HG03342 (cell line): ENCODE results near the gene ITPKB.
"Not testable (repeated sequence)": the region's sequence is repeated elsewhere in the genome, so short reads cannot be mapped to it uniquely, and the experiment has no call there.

Experiments
- ATAC-seq: cut with Tn5 transposase; IDR thresholded peaks from one replicate; pipeline ENCODE4 v1.9.1; 2021; ENCODE audit warnings: mild to moderate bottlenecking, moderate library complexity; ENCODE audit not compliant: unreplicated experiment

The ITPKB gene

DNA sequence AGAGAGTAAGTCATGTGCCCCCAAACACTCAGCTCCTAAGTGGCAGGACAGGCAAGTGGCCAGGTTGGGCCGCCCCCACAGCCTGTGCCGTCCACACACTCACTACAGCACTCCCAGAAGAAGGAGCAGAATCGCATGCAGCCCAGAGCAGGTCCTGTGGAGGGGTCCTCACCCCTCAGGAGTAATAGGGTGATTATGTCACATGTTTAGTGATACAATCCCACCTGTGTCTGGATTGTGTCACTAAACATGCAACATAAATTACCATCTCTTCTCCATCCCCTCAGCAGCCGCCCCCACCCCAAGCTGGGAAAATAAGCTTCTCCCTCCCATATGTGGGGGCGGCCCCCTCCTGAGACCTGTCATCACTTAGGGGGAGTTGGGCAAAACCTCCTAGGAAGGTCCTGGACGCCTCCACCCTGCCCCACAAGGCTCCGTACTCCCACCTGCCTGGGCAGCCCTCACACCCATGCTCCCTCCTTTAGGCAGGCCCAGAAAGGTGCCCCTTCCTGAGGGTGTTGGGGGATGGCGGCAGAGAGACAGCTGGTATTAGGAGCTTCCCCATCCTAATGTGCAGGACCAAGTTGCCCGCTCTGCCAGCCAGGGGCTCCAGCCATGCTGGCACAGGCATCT, 133.6 kb downstream of the ITPKB start:
- no peak for ATAC-seq

DNA sequence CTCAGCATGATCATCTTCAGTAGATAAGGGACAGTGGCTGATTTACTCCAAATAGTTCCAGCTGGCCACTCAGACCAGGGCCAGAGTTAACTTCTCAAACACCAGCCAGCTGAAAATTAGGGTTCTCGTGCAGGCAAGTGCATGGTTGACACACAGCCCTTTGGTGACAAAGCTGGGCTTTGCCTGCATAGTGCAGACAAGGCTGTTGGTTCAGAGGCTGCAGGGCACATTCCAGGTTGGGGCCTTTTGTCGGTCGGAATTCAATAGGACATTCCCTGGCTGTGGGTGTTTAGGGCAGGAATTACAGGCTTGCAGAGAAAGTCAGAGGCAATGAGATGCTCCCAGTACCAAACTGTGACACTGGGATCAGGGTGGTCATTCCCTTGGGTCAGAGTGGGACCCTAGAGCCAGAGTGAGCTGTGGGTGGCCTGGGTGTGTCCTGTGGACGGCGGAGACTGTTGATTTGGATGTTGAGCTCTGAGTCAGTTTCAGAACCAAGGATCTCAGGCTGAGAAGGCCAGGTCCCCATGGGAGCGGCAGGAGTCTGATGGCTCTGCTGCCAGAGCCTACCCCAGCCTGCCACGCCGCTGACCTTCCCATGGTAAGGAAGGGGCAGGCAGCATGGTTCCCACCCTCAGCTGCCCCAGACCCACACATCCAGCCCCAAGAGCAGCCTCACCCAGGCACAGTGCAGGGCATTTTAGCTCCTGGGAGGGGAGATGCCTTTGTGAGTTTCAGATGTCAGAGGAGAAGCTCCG, 134.3 kb downstream of the ITPKB start:
- no peak for ATAC-seq

DNA sequence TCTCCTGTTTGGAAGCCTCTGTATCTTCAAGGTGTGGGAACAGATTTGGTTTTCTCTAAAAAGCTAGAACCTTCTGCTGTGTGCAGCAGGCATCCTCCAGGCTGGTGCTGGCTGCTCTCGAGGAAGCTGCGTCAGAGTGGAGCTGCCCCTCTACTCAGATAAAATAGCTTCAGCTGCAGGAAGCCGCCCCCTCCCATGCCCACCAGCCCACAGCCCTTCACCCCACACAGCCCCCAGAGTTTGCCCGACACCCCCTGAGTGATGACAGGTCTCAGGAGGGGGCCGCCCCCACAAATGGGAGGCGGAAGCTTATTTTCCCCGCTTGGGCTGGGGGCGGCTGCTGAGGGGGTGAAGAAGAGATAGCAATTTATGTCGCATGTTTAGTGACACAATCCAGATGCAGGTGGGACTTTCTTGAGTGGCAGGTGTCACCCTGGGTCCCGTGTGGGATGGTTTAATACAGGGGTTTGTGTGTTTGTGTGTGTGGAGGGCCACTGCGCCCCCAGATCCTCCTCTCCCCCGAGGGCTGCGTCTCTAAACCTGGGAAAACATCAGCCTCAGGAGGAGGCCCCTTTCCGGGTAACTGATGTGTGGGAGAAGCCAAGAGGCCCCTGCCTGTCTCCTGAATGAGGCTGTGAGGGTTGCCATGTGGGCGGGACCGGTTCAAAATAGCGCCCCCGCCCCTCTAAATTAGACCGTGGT, 135.1 kb downstream of the ITPKB start:
- ATAC-seq, result no peak

DNA sequence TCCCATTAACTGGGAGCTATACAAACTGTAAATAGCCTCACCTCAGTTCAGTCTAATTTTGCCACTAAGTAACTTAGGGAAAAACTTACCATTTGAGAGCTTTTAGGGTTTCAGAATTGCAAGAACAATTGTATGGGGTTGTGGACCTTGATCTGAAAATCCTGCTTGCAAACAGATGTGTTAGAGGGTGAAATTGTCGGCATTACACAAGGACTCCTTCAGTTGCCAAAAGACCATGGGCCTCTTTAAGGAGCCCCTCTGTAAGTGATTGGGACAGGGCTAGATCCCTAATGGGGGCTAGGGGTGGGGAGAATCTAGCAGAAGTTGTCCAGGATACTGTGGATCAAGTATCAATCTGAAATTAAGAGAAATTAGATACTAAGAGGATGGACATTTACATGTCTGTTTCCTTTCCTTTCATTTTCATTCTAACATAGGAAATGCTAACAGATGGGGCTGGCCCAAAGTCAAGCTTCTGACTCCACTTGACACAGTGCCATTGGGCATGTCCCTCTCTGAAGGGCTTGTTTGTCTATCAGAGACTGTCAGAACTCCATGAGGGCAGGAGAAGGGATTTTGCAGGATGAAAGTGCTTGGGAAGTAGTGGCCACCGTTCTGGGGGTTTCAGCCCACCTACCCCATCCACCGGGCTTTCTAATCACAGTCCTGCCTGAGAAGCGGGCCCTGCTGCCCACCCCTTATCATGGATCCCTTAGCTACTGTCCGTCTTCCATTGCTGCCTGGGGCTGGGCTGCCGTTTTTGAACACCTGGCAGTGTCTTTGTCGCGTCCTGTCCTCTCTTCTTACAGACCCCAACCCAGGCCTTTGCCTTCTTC, 135.8 kb downstream of the ITPKB start:
- no peak for ATAC-seq

DNA sequence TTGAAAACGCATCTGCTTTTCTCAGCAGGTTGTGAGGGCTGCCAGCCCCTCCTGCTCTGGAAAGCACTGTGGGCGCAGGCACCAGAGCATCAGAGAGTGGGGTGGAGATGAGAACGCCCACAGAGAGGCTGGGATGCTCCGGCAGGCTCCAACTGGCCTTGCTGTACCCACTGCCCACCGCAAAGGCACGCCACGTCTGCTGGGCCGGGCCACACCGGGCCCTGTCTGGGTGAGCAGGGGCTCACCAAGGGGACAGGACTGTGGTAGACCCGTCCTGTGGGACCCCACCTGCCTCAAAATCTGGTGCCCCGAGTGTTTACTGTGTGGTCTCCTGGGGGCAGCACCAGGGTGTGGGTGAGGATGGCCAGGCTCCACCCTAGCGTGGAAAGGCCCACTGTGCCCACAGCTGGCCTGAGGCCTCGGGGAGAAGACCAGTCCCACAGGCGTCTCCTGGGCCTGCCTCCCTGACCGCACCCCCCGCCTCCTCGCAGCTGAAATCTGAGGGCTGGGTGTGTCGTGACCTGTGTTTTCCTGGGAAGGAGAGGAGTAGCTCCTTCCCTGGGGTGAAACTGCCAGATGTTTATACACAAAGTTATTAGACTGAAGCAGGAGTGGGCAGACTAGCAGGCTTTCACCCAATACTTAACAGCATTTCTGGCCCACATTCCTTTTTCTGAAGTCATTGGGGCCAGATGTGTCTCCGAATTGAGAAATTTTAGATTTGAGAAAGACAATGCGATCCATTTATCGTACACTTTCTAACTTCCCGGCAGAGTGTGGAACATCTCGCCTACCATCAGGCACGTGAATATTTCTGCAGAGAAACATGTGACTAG, 136.7 kb downstream of the ITPKB start:
- ATAC-seq, result no peak

DNA sequence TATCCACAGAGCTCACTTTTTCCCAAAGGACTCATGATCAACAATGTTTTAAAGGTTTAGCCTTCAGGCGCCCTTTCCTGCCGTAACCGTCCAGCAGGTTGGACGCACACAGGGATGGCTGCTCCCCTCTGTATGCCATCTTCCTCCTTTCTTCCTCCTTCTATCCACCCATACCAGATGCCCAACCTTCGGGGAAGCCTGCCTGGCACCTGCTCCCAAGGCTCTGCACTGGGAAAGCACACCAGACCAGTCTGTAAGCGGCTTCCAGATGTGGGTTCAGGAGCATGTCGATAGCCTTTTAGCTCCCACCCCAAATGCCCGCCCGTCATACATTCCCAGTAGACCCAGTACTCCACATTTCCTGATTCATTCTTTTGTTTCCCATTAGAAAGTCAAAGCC, 137.6 kb downstream of the ITPKB start:
- no peak for ATAC-seq

DNA sequence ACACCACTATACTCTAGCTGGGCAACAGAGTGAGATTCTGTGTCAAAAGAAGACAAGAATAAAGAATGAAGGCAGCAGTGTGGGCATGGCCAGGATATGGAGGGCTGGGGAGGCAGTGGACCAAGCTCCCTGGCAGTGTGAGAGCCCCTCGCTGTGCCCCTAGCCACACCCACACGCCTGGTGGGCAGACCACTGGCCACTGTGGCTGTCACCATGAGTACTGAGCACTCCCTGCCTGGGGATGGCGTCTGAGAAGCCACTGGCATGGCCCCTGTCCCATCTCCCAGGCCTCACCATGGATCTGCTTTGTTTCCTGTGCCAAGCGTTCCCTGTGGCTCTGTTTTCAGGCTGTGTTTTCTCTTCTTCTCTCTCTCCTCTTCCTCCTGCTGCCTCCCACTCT, 138.8 kb downstream of the ITPKB start:
- no peak for ATAC-seq

DNA sequence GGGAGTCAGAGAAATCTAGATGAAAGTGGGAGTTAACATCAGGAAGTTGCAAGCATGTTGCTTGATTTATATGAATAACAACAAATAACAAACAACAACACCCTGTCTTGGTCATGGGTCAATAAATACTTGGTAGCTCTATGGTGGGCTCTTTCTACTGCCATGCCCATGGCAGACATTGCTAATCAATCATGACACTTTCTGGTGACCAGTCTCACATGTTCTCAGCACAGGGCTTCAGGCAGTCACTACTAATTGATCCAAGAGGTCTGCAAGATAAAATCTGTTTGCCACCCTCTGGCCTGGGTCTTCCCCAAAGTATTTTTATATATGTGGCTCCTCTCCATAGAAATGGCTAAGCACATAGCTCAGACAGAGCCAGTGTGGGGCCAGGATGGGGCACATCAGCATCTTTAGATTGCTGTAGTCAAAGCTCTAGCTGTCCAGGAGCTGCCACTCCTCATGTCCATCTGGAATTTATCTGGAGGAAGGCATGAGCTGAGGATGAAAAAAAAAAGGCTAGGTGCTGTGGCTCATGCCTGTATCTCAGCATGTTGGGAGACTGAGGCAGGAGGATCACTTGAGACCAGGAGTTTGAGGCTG, 139.3 kb downstream of the ITPKB start:
- no peak for ATAC-seq

DNA sequence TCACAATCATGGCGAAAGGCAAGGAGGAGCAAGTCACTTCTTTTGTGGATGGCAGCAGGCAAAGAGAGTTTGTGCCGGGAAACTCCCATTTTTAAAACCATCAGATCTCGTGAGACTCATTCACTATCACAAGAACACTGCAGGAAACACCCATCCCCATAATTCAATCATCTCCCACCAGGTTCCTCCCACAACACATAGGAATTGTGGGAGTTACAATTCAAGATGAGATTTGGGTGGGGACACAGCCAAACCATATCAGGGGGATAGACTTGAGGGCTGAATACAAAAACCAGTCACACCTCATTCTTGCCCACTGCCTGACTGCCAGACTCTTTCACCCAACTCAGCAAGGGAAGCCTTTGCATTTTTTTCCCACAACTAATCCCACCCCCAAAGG, 140.1 kb downstream of the ITPKB start:
- not testable (repeated sequence) for ATAC-seq

DNA sequence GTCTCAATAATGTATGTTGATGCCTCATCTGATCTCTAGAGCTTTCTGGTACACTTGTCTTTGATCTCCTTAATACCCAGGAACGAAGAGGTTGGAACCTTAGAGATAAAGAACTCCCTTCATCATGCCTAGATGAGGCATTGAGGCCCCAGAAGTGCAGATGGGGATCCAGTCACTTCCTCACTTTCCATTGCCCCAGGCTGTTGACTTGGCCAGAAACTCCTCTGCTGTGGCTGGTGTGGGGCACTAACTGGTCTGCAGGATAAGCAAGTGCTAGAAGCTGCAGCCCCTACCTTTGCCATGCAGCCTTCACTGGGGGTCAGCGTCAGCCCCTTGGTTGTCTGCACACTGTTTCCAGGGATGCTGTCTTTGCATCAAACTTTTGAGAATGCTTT, 140.6 kb downstream of the ITPKB start:
- no peak for ATAC-seq

DNA sequence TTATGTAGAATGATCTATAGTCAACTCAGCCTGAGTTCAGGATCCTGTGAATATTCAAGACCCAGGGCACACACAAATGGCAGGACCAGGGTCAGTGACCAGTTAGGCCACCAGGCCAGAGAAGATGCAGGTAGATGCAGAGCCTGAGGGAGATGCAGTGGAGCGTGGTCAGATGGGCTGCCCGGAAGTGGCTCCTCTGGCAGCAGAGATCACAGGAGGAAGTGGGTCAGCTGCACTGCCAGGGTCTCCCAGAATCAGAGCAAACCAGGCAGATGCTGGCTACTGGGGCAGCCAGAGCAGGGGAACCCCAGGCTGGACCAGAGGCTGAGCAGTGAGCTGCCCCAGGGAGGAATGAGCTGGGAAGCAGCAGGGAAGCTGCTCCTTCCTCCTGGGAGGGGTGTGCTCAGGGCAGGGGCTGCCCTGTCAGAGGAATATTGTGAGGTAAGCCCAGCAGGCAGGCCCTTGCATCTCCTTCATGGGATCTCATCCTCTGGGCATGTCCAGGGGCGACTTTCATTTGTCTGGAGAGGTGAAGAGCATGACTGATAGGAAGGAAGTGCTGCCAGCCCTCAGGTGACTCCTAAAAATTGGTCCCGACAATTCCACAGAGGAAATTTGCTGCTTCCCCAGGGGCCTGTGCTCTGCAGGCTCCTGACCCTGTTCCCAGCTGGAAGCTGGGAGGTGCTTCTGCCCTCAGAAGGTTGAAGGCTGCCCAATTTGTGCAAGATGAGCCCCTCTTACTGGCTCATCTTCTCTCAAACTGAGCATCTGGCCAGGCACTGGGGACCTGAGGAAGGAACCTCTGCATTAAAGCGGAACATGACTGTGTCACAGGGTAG, 141.2 kb downstream of the ITPKB start:
- ATAC-seq, result no peak

DNA sequence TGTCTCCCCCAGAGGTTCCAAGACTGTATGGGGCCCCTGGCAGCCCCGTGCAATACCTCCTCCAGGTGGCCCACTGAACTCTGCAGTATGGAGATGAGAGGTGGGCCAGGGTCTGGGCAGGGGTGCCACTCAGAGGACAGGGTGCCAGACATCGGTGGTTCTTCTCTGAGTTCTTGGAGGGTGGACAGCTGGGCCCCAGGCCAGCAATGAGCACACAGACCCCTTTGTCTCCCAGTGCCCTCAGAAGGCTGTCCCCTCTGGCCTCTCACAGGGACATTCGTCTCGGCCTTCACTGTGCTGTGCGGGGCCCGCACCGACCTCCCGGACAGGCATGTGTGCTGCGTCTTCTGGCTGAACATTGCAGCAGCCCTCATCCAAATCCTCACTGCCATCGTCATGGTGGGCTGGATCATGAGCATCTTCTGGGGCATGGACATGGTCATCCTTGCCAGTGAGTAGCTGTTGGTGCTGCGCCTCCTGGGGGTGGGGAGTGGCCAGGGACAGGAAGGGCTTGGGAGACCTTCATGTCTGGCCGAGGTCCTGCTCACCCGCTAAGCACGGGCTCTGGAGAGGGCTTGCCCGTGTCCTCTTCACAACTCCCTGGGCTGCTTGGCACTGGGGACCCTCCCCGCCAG, 142.4 kb downstream of the ITPKB start:
- no peak for ATAC-seq

DNA sequence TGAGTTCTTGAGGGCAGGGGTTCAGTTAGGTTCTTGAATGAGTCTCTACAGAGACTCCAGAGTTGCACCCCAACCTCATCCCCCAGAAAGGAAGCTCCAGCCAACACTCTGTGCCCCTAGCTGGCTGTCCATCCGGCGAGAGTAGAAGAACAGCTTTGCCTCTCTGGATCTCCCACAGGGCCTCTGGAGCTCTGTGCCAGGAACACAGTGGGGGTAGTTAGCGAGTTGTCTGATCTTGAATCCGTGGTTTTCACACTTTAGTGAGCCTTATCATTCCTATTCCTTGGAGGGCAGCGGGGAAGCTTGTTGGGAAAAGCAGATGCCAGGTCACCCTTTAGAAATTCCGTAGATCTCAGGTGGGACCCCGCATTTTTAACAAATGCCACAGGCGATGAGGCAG, 145.5 kb downstream of the ITPKB start:
- ATAC-seq, result no peak

DNA sequence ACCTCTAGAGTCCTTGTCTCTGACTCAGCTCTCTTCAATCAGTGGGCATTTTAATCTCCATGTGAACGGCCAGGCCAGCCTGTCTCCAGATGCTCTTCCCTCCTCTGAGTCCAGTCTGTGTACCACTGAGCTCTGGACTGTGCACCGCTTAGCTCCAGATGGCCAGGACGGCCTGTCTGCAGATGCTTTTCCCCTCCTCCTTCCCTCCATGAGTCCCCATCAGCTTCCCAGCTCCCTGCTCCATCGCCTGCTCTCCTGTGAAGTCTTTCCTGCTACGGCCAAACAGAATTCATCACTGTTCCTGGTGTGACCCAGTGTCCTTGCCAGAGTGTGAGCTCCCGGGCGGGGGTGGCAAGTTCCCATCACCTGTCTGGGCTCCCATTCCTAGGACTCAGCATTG, 148.5 kb downstream of the ITPKB start:
- ATAC-seq, result no peak

DNA sequence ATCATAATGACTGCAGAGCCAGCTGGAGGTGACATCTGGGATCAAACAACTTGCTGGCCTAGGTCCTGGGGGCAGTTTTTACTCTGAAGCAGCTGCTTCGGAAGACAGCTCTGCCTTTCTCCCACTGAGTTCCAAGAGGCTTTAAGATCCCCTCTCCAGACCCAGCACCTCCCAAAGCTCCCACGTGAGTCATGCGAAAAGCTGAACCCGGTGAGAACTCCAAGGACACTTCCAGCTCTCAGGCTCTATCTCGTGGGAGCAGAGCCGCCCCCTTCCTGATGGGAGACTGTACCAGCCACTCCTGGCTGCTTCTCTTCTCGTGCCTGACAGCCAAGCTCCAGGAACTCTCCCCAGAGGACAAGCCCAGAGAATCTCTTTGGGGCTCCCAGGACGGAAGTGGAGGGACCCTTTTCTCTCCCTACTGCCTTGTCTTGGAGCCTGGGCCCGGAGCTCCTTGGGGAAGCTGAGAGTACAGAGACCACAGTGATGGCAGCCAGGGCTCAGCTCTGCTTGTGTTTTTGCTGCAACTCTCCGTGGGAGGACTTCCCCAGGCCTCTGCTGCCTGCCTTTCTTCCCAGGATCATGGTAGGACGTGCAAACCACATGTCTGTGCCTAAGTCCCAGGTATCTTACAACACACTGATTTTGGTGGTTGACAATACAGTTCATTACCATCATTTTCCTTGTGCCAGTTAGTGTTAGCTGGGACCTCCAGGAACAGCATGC, 149.9 kb downstream of the ITPKB start:
- ATAC-seq, result no peak

DNA sequence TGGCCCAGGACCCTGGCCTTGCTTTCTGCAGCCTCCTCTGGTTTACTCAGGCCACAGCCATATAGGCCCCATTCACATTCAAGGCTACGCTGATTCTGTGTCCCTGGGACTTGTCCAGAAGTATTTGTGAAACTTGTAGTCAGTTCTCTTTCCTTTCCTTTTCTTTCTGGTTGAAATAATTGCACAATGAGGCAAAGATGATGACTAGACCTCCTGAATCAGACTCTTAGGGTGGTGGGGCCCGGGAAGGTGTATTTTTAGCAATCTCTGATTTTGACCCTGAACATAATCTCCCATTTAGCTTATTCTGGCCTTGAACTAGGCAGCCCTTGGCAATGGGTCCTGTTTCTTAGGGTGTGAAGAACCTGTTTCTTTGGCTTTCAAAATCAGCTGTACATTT, 150.6 kb downstream of the ITPKB start:
- no peak for ATAC-seq

DNA sequence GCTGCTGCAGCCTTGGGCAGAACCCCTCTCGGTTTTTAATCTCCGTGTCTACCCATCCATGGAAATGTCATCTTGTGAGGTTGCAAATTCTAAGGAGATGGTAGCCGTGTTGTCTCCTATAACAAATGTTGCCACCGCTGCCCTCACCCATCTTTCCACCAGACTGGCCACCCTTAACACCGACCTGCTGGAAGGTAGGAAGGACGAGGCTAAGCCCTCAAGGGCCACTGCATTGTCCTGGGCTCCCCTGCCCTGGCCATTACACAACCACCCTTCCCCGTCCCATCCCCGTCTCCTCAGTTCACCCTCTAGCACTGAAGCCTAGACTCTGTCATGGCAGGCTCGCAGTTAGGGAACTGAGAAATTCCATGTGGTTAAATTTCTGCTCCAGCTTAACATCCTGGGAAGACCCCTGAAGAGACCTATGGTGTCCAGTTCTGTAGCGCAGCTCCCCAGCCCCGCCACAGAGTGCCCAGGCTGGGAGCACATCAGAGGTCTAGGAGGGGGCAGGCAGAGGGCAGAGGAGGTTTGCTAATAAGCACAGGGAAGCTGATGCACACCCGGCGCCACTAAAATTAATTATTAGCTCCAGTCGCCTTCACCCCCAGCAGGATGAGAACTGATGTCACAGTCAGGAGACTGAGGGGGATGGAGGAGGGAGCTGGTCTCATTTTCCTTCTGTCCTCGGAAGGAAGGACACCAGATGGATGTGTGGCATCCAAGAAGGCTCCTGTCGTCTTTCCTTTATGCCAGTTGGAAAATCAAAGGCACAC, 152.2 kb downstream of the ITPKB start:
- ATAC-seq, result no peak
